T-helper 2 cell (primary cell): Measurements from ENCODE around the gene GPBAR1.
A peak's percentile ranks its signal among the peaks of the same experiment; 100 is the strongest.

Experiments used
- DNase-seq, 5 experiments: peaks; one replicate each; pipeline versions ENCODE4 v3.0.0 to v3.0.0-alpha.2; 2012 to 2022

Gene GPBAR1

GRCh38 chr2:218286570-218287459 lies 26.0 kb downstream of the GPBAR1 start:
- peak; percentile 57 to 89 (median 78) for DNase-seq

GRCh38 chr2:218289639-218290315 lies 29.0 kb downstream of the GPBAR1 start:
- no peak for DNase-seq

DNA sequence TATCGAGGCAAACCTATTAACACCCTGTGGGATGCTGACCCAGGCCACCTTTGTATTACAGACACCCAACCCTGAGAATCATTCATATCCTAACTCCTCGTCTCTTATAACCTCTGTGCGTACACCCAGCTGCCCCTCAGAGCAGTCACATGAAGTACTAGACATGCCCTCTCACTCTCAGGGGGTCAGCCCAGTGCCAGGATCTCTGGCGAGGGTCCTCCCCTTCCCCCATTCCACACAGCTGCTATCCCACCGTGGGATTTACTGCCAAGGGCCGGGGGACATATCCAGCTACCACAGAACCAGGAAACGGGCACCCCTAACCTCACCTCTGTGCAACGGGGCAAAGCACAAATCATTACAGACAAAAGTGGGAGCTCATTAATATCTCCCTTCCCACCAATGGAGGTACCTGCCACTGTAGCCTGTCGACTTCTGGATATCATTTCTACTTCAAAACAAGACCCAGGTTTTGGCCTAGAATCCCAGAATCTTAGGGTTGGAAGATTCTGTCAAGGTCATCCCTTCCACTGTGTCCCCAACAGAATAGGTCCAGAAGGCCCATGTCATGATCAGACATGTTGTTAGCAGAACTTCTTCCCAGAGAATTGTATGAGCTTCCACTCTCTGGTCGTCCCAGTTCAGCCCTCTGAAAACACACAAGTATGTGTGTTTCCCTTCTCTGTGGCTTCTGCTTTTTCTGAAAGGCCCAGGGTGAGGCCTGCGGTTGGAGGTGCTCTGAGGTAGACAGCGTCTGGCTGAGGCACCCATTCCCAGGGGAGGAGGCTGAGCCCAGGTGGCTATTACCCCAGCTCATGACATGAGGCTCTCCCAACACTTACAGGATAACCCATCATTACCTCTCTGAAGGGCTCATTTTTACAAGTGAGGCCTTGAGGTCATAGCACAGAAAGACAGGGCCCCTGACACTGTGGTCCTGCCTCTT lies 29.8 kb downstream of the GPBAR1 start:
- peak in 3 of 5 experiments; percentile 37 to 71 (median 60) for DNase-seq

DNA sequence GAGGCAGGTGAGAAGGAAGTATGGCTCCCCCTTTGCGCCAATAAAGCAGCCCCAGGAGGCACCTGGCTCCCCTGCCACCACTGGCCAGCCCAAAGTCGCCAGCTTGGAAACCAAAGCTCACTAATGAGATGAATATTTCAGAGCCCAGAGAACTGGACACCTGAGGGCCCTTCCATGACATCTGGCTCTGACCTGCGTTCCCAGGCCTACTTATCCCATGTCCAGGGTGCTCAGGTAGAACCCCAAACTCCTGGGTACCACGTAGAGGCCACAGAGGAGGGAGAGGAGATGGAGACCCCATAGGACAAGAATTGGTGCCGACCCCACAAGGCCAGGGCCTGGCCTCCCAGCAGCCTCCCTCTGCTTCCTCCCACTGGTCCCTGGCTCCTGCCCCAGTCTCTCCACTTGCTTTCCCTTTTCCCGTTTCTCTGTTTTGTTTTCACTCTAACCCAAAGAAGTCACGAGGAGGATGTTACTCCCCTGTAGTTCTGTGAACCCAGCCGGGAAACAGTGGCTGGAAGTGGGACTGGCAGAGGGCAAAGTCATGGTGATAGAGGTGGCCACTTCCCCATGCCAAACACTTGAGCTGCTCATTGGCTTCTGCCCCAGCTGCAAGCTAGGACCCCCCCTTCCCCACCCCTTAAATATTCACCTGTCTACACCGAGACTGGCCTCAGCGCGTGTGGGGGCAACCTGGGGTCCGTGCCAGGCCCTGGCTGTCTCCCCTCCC lies 30.7 kb downstream of the GPBAR1 start:
- DNase-seq: no peak

- DNase-seq: peak; percentile 63 to 82 (median 72)
Measured at GRCh38 chr2:218292048-218293014, 31.5 kb downstream of the GPBAR1 start, which contains the start of gene TMBIM1. TMBIM1 (minus strand) TSS chr2:218292503; CDS start chr2:218282141, 10,362 bp downstream.

DNA sequence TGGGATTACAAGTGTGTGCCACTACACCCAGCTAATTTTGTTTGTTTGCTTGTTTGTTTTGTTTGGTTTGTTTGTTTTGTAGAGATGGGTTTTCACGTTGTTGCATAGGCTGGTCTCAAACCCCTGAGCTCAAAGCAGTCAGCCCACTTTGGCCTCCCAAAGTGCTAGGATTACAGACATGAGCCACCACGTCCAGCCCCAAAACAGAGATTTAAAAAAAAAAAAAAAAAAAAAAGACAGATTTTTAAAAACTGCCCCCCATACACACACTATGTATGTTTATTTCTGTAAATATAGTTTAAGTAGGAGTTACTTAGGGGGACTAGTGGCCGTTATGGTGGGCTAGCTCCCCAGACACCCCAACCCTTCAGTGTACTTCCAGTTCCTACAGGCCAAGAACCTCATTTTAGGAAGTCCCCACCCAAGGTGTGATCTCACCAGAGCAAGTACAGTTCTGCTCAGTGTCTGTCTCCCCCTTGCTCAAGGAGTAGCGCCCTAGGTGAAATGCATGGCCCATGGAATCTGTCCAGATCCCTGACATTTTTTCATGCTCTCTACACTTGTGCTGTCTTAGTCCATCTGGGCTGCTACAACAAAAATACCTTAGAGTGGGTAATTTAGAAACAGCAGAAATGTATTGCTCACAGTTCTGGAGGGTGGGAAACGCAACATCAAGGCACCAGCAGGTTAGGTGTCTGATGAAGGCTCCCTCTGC lies 33.1 kb downstream of the GPBAR1 start:
- no peak for DNase-seq

- no peak for DNase-seq
Measured at GRCh38 chr2:218294430-218295022, 33.7 kb downstream of the GPBAR1 start.

DNA sequence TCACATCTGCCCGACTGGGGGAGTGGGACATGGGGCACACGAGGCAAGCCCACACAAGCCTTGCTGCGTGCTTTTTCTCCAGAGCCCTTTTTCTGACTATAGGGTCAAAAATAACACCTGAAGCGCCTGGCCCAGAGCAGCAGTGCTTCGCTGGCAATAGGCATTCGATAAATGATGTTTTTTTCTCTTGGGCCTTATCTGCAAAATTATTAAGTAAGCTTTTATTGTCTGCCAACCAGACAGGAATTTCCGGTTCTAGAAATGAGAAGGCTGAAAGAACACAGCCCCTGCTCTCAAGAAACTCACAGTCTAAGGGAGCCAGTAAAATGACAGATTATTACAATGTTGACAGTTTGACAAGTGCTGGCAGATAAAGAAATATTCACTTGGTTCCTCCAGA lies 34.2 kb downstream of the GPBAR1 start:
- peak in 1 of 5 experiments; percentile 67 for DNase-seq

DNA sequence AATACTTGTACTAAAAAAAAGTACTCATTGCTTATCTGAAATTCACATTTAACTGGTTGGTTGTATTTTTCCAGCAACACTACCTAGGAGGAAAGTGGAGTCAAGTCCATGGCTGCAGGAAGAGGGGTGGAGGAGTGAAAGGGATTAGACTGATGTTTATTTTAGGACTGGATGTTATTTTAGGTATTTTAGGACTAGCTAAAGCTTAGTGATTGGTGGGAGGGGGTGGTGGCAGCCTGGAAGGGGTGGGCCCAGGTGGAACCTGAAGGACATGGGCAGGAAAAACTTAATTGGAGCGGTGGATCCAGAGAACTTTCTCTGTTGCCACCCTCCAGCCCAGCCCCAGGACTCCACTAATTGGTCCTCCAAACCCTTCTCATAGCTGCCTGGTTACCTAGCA lies 35.4 kb downstream of the GPBAR1 start:
- DNase-seq: no peak

GRCh38 chr2:218296847-218297246 lies 36.0 kb downstream of the GPBAR1 start:
- no peak for DNase-seq

DNA sequence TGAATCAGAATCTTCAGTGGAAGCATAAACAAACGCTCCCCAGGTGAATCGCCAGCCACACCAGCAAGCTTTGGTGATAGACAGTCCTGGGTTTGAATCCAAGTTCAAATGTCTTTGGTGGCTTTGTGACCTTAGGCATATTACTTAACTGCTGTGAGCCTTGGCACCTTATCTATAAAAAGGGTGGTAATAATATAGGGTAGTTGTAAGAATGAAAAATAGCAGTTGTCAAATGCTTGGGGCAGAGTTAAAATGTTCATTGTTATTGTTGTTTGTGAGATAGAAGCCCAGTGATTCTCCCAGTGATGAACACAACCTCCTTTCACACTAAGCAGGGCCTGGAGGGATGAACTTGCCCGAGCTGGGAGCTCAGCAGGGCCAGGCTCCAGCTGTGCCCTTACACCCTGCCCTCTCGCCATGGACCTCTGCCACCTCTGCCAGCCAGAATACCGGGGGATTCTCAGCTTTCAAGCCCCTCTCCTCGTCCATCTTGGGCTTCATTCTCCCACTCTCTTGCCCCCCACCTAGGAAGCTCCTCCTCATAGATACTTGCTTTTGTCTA lies 37.6 kb downstream of the GPBAR1 start:
- DNase-seq: no peak

- no peak for DNase-seq
Measured at GRCh38 chr2:218300141-218300540, 39.3 kb downstream of the GPBAR1 start.

DNA sequence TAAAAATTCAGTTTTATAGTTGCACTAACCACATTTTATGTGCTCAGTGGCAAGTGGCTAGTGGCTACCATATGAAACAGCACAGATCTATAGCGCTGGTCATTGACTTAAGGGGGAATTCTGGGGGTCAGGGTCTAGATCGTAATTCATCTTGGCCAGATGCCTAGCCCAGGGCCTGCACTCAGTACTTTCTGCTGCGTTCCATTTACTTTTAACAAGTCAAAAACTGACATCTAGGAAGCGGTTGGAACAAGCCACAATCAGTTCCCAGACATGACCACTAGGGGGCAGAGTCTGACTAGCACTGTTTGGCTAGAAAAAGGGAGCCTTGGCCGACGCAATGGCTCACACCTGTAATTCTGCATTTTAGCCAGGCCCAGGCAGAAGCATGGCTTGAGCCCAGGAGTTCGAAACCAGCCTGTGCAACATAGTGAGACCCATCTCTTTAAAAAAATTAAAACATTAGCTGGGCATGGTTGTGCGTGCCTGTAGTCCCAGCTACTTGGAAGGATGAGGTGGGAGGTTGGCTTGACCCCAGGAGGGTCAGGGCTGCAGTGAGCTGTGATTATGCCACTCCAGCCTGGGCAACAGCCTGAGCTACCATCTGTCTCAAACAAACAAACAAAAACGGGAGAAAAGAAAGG lies 40.5 kb downstream of the GPBAR1 start:
- DNase-seq: peak; percentile 49 to 88 (median 76)

- DNase-seq: no peak
Measured at GRCh38 chr2:218305383-218305782, 44.6 kb downstream of the GPBAR1 start.

GRCh38 chr2:218306184-218306920 lies 45.5 kb downstream of the GPBAR1 start:
- DNase-seq: no peak

DNA sequence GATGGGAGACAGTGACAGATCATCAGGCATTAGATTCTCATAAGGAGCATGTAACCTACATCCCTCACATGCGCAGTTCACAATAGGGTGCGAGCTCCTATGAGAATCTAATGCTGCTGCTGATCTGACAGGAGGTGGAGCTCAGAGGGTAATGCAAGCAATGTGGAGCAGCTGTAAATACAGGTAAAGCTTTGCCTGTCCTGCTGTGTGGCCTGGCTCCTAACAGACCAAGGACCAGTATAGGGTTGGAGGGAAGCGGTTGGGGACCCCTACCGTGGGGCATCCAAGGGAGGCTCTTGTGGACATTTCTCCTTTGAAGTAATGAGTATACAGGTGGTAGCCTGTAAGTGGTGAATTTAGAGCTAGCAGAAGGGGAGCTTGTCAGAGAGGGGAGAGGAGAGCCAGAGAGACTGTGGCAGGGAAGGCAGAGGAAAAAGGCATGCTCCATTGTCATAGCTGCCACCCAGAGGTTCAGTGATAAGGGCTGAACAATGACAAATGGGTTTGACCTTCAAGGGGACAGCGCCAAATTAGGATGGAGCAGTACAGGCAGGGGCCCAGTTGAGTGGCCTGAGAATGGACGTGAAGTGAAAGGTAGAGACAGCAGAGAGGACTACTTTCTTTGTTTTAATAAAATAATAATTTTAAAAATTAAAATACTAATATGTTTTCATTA lies 46.7 kb downstream of the GPBAR1 start:
- DNase-seq: no peak

- no peak for DNase-seq
Measured at GRCh38 chr2:218310853-218311540, 50.2 kb downstream of the GPBAR1 start.
